Measurements from ENCODE around the gene RBPJ.

The RBPJ gene

DNA sequence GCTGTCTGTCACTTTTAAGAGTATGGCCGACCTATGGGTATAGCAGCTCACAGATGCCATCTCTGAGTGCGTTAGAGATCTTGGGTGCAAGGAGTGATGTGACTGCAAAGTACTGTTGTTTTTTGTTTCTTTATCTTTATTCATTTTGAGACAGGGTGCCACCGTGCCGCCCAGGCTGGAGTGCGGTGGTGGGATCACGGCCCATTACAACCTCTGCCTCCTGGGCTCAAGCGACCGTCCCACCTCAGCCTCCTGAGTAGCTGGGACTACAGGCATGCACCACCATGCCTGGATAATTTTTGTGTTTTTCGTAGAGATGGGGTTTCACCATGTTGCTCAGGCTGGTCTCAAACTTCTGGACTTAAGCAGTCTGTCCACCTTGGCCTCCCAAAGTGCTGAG lies 98.0 kb downstream of the RBPJ start:
- DNase-seq (ENCODE audit: low read depth in 2 of 2) = no peak

DNA sequence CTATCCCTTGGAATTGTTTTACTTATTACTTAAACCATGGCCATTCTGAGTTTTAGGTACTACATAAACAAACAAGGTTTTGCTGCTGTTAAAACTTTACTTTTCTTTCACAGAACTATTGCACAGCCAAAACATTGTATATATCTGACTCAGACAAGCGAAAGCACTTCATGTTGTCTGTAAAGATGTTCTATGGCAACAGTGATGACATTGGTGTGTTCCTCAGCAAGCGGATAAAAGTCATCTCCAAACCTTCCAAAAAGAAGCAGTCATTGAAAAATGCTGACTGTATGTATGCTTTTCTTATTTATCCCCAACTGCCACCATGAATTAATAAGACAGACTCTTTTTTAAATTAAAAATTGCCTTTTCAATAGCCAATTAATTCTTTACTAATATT lies 99.6 kb downstream of the RBPJ start:
- no peak for DNase-seq (ENCODE audit: low read depth in 2 of 2)

- no peak for DNase-seq (ENCODE audit: low read depth in 2 of 2)
Measured at GRCh38 chr4:26420913-26421312, 100.1 kb downstream of the RBPJ start.

DNA sequence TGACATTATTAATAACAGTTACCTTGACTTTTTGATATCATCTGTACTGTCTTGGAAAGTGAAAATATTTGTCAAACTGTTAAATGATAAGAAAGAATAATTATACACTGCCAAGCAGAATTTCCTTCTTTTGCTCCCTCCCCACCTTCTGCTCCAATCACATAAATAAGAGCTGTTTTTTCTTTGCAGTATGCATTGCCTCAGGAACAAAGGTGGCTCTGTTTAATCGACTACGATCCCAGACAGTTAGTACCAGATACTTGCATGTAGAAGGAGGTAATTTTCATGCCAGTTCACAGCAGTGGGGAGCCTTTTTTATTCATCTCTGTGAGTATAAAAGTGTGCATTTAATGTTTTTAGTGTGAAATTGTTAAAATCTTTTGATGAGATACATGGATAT lies 103.3 kb downstream of the RBPJ start:
- no peak for DNase-seq (ENCODE audit: low read depth in 2 of 2)

DNA sequence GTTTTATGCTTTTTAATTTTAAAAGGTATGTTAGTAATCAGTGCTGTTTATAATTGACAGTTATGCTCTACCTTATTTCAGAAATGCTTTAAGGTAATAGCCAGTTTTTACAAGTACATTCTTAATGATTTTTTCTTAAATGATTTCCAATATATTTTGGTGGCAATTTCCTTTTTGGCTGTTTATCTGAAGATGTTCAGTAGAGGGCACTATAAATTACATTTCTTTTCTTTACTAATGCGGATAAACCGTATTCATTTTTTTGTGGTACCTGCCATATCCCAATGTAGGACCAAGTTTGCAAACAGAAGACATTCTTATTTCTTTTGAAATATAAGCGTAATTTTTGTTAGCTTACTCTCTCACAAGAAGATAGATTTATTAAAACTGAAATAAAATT lies 104.0 kb downstream of the RBPJ start:
- DNase-seq (ENCODE audit: low read depth in 2 of 2) = no peak

- DNase-seq (ENCODE audit: low read depth in 2 of 2) = no peak
Measured at GRCh38 chr4:26425953-26426352, 105.1 kb downstream of the RBPJ start.

DNA sequence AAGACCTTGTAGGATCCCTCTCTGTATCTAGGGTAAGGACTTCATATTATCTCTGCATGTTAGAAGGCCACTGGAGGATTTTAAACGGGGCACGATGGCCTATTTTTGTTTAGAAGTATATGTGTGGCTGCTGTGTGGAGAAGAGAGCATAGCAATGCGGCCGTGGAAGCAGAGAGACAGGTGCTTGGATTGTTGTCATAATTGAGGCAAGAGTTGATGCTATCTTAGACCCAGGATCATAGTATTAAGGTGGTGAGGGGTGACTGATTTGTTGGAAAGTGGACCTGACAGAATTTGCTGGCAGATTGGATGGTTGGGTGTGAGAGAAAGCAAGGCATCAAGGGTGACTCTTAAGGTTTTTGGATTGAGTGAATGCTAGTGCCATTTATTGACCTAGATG lies 106.1 kb downstream of the RBPJ start:
- DNase-seq (ENCODE audit: low read depth in 2 of 2) = no peak

DNA sequence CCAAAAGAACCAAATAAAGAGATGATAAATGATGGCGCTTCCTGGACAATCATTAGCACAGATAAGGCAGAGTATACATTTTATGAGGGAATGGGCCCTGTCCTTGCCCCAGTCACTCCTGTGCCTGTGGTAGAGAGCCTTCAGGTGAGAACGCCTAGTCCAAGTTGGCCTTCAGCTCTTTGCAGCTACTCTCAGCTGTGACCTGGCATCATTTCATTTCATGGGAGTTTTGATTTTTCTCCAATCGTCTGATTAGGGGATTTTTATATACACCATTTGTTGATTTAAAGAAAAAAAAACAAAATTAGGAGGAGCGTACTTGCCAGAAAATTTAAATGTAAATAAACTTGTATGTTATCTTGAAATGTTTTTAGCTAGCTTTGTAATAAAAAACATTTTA lies 109.1 kb downstream of the RBPJ start:
- no peak for DNase-seq (ENCODE audit: low read depth in 2 of 2)

- no peak for DNase-seq (ENCODE audit: low read depth in 2 of 2)
Measured at GRCh38 chr4:26431461-26432180, 110.8 kb downstream of the RBPJ start.

GRCh38 chr4:26432419-26432818 lies 111.6 kb downstream of the RBPJ start:
- DNase-seq (ENCODE audit: low read depth in 2 of 2) = no peak

DNA sequence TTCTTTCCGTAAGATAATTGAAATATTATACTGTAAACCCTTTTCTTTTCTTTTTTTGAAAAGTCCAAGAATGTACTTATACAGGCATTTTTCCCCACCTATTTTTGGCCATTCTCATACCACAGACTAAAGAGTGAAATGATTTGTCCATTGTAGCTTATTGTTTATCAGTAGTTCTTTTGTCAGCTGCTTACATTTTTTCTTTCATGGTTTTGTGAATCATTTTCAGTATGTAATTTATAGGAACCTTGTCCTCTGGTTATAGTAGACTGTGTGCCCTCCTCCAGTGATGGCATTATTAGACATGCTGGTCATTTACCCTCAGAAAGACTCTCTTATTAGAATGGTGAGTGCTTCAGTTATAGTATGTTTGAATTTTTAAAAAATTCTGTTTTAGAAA lies 112.7 kb downstream of the RBPJ start:
- no peak for DNase-seq (ENCODE audit: low read depth in 2 of 2)

DNA sequence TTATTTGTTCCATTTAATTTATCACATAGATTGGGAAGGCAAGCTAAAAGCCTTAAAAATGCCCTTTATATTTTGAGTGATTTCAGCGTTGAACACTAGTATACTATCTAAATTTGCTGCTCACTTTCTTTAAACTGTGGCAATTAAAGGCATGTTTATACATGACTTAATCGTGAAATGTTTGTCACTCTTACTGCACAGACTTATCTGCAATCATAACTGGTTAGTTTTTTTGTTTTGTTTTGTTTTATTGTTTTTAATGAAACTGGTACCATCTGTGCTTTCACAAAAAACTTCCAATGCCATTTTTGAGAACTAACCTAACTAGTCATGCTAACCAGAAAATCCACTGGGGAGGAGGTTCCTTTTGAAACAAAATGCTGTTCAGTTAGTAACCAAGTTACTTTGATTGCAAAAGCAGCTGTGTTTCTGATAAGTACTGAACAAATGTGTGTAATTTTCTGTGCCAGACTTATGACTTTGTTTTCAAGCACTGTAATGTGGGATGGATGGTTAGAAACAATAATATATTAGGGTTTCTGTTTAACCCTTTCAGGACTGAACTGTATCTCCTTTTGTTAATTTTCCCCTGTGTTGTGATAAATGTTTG lies 113.3 kb downstream of the RBPJ start:
- DNase-seq (ENCODE audit: low read depth in 2 of 2) = no peak

DNA sequence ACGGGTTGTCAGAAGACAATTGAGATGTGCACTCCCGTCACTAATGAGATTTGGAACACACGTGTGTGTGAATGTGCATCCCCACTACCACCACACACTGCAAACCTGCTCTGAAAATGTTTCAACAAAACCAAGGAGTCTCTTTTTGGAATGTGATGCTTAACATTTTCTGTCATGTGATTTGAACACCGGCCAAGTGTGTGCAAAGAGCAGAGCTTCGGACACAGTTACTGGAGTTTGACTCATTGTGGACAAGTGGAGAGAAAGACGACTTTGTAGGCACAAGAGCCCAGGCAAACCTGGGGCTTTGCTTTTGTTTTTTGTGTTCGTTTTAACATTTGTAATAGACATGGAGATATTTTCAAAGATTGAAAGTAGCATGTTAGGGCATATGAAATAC lies 120.3 kb downstream of the RBPJ start:
- DNase-seq (ENCODE audit: low read depth in 2 of 2) = no peak

- DNase-seq (ENCODE audit: low read depth in 2 of 2) = no peak
Measured at GRCh38 chr4:26441771-26442170, 121.0 kb downstream of the RBPJ start.

DNA sequence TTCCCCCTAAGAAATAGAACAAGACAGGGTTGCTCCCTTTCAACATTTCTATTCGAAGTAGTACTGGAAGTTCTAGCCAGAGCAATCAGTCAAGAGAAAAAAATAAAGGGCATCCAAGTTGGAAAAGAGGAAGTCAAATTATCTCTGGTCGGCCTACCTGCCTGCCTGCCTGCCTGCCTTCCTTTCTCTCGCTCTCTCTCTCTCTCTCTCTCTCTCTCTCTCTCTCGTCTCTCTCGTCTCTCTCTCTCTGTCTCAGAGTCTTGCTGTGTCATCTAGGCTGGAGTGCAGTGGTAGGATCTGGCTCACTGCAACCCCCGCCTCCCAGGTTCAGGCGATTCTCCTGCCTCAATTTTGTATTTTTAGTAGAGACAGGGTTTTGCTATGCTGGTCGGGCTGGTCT lies 126.6 kb downstream of the RBPJ start:
- DNase-seq (ENCODE audit: low read depth in 2 of 2) = no peak

DNA sequence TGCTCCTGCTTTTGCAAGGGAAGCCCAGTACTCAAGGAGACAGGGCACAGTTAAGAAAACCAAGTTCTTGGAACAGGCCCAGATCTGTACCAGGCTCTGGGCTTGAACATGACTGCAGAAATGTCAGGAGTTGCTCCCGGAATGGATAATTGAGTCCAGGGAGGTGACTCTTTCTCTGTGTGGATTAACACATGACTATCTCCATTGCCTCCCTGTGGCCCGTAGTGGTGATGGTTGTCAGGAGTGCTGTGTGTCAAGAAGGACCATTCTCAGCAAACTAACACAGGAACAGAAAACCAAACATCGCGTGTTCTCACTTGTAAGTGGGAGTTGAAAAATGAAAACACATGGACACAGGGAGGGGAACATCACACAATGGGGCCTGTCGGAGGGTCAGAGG lies 129.6 kb downstream of the RBPJ start:
- no peak for DNase-seq (ENCODE audit: low read depth in 2 of 2)

GRCh38 chr4:26451597-26451996 lies 130.8 kb downstream of the RBPJ start:
- no peak for DNase-seq (ENCODE audit: low read depth in 2 of 2)

GRCh38 chr4:26452565-26453531 lies 132.0 kb downstream of the RBPJ start:
- DNase-seq (ENCODE audit: low read depth in 2 of 2) = no peak

DNA sequence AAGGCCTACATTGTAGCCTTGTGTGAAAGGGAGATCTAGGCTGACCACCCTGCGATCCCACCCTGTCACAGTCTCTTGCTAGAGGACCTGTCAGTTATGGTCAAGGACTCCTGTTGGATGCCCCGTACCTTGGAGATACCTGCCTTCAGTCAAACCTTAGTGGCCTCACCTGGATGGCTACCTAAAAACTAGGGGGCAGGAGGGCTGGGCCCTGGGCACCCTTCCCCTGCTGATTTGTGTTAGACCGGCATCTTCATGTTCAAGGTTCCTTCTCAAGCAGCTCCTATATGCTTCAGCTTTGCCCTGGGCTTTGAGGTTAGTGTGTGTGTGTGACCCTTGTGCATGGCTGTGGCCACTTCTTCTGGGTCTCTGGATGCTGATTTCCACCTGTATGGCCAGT lies 134.1 kb downstream of the RBPJ start:
- DNase-seq (ENCODE audit: low read depth in 2 of 2) = no peak

GRCh38 chr4:26455571-26455970 lies 134.8 kb downstream of the RBPJ start:
- no peak for DNase-seq (ENCODE audit: low read depth in 2 of 2)

DNA sequence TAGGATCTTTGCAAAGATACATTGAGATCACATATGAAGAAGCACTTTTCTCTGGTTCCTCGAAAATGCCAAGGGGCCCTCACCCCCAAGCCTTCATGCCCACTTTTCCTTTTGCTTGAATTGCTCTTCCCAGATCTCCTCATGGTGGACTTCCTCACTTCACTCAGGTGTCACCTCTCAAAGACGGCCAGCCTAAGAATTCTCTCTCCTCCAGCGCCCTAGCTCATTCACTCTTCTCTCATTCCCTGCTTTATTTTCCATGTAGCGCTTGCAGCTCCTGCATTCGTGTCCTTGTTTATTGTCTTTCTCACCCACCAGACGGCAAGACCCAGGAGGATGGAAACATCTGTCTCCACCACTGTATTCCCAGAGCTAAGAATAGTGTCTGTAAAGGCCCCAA lies 136.6 kb downstream of the RBPJ start:
- DNase-seq (ENCODE audit: low read depth in 2 of 2) = no peak

GRCh38 chr4:26458157-26458561 lies 137.3 kb downstream of the RBPJ start:
- DNase-seq (ENCODE audit: low read depth in 2 of 2) = no peak

All from stimulated activated CD4-positive, alpha-beta T cell treated with anti-CD3 and anti-CD28 coated beads, Interleukin-12 subunit alpha, Interleukin-12 subunit beta, amount 100 ng/mL, for 24 hours (primary cell).